HG03045 (cell line): ENCODE measurements around the gene TRIM3.

Source experiments
- ATAC-seq: cut with Tn5 transposase; IDR thresholded peaks from one replicate; pipeline ENCODE4 v1.9.1; 2021; ENCODE audit warnings: mild to moderate bottlenecking, moderate library complexity; ENCODE audit not compliant: unreplicated experiment

Gene TRIM3

DNA sequence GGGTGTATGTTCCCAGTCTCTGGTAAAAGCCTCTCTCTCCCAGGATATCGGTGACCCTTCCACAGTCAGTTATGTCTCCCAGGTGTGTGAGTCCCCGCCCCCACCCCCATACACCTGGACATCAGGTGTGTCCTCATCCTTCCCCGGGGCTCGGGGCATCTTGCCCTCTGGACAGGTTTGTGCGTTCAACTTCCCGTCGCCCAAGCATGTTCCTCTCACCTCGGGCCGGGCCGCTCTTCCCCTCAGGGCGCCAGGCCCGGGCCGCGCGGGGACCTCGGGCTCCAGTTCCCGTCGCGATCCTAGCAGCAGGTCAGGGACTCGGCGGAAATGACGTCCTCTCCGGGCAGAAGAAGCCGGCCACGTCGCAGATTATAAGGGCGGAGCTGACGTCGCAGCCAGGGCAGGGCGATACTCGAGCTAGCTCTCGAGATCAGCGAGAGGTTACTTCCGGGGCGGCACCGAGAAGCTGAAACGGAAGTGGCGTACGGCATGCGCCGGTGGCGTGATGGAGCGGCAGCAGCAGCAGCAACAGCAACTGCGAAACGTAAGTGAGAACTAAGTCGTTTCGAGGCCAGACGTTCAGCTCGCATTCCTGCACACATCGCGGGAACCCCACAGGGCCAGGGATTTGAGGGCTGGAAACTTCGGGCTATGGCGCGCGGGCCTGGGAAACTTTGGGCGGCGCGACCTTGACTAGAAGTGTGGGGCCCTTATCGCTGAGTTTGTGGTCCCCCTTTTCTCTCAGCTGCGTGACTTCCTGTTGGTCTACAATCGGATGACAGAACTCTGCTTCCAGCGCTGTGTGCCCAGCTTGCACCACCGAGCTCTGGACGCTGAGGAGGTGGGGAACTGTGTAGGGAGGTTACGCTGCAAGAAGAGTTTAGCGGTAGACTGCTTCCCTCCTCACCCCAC is 7.5 kb upstream of the TRIM3 start, which contains the start of the genes ARFIP2 and TIMM10B:
ARFIP2 (minus strand) TSS at position 320 of the 912 bp plus-strand sequence. CDS start 910 bp downstream, outside the sequence.
TIMM10B (plus strand) TSS at position 490 of the 912 bp plus-strand sequence; CDS start at position 506, 16 bp downstream.
- ATAC-seq, result peak; percentile 98

DNA sequence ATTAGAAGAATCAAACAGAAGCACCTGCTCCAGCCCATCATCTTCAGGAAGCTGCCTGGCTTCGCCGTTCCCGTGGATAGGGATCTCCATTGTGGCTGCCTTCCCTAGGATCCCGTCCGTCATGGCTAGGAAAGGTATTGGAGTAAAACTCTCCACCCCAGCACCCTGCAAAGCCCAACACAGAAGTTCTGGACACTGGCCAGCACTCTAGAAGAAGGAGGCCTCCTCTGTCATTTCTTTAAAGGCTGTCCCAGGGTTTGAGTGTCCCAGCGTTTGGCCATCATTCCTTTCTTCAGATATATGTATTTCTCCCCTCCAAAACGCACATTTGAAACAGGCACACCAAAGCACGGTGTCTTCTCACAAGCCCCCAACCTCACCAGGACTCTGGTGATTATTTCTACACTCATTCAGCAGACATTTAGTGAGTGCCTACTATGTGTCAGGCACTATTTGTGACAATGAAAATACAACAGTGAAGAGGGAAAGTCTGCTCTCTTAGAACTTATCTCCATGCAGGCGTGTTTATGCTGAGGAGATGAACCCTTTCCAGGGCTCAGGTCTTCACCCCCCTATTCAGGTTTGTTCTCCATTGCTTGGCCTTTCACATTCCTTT is 6.7 kb upstream of the TRIM3 start:
- no peak for ATAC-seq

DNA sequence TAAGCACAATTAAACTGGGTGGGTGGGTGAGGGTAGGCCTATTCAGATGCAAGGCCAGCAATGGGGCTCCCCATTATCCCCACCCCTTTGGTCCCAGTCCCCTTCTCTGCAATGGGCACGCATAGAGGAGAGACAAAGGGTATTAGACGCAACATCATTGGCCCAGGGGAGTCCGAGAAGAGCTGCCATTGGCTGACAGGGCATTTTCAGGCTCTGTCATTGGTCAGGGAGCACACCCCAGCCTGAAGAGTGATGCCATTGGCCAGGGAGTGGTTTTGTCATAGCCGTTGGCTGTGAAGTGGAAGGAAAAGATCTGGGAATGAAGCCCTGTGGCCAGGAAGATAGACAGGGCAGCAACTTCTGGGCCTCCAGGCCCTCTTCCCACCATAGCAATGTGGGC is 2.8 kb upstream of the TRIM3 start:
- no peak for ATAC-seq

DNA sequence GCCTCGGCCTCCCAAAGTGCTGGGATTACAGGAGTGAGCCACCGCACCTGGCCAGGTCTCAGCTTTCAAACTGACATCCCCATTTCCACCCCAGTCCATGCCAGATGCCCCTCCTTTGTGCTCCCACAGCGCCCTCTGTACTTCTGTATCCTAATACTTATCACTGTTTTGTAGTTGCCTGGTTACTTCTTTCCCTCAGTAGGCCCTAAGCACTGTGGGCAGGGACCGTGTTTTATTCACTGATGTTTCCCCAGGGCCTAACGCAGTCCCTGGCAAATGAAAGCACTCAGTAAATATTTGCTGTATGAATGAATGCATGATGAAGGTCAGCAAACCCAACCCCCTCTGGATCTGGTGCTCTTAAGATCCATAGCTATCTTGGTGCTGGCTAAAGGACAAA is 2.2 kb upstream of the TRIM3 start:
- ATAC-seq, result no peak

DNA sequence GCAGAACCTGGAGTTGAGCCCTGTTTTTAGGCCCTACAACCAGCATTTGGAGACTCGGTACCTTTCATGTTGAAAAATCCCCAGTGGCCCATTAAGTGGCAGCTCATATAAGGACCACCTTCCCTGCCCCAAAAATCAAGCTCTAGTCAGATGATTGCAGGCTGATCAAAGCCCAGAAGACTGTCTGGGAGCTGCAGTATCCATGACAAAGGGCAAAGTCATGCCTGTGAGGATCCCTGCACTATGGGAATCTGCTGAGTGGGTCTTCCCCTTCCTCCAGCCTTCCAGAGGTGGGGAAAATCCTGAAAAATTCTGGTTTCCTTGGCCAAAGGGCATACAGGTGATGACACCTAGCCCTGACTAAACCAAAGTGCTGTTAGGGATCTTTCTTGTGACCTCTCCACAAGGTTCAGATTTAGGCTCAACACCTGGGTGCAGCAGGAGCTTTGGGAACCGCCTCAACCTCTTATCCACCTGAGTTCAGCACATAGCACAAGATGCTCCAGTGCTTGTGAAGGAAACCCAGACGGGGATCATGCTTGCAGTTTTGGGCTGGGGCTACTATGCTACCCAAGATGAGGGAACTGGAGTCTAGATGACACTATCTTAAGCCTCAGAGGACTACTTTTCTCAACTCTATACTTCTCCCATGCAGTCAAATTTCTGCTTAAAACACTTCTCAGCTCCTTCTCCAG is 1.2 kb upstream of the TRIM3 start:
- ATAC-seq, result no peak

DNA sequence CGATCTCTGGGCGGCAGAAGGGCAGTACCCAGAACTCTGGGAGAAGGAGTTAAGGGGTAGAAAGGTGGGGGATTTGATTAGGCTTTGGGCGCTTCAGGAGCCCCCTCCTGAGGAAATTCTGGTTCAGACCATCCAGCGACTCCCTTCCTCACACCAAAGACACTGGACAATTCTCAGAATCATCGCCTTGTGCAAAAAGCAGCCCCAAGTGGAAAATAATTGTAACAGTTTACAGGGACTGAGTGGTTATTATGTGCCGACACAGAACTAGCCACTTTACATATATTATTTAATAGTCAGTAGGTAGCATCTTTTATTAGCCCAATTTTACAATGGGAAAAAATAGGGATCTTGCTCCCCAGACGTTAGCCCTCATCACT is 662 bp upstream of the TRIM3 start:
- no peak for ATAC-seq

DNA sequence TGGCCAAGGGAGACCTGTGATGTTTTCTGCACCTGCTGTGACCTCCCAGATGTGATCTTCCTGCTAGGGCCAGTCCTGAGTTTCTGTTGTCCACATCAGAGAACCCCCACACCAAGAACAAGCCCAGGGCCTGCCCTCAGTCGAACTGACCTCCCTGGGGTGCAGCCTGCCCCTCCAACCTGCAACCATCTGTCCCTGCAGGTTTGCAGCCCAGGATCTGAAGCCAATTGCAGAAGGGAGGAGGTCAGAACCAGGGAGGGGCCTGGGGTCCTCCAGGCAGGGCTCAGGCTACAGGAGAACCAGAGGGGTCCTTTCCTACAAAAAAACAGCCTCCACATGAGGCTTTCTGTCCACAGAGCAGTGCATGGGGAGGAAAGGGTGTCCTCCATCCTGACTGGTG is 807 bp downstream of the TRIM3 start:
- ATAC-seq, result no peak

DNA sequence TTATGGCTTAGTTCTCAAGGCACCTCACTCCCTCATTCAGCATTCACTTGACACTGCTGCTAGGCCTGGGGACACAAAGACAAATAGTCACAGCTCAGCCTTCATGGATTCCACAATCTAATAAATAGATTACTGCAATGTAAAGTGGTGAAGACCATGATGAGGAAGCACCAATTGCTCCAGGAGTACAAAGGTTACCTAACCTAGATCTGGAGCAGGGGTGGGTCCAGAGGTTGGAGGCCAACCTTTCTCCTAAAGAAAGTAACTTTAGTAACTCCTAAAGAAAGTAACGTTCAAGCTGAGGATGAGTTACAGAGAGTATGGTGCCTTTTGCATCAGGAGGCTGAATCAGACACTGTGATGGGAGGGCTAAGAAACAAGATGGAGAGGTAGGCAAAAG is 4.1 kb downstream of the TRIM3 start:
- no peak for ATAC-seq

DNA sequence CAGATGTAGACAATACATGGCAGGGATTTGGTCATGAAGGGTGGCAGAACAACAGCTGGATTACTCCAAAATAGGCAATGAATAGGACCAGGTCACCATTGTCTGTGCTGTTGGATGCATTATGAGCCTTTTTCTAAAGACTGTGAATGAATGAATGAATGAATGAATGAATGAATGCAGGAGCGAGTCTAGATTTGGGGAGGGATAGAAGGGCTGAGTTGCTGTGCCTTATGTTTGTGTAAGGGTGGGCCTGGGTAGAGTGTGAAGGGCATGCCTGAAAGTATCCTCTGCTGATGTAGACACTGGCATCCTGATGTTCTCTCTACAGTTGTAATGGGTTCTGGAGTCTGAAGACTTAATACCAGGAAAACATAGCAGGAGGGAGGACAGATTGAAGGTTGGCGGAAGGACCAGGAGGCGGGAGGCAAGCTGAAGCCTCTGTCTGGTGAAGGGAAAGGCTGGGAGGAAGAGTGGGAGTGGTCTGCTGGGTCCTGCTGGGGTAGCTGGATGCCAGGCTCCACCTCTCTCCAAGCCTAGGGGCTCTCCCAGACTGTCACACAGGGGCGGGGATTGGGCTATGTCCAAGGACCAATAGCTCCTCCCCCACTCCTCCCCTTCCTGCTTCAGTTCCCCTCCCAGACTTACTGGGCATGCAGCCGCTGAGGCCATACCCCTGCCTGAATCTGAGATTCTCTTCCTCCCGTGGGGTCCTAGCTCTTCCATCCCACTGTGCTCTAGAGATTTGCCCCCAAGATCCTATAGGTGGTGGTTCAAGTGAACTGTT is 4.8 kb downstream of the TRIM3 start:
- ATAC-seq, result no peak

DNA sequence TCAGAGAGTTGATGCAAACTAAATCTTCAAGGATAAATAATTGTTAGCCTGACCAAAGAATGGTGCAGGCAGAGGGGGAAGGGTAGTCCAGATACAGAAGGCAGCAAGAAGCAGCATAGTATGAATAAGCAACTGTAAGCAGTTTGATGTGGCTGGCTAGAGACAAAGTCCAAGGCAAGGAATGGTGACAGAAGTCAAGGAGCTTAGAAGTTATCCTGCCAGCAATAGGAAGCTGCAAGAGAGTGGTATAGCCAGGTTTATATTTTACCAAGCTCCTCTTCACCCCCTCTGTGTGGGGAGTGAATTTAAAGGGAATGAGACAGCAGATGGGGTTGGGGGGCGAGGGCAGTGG is 14.7 kb downstream of the TRIM3 start:
- ATAC-seq, result no peak

DNA sequence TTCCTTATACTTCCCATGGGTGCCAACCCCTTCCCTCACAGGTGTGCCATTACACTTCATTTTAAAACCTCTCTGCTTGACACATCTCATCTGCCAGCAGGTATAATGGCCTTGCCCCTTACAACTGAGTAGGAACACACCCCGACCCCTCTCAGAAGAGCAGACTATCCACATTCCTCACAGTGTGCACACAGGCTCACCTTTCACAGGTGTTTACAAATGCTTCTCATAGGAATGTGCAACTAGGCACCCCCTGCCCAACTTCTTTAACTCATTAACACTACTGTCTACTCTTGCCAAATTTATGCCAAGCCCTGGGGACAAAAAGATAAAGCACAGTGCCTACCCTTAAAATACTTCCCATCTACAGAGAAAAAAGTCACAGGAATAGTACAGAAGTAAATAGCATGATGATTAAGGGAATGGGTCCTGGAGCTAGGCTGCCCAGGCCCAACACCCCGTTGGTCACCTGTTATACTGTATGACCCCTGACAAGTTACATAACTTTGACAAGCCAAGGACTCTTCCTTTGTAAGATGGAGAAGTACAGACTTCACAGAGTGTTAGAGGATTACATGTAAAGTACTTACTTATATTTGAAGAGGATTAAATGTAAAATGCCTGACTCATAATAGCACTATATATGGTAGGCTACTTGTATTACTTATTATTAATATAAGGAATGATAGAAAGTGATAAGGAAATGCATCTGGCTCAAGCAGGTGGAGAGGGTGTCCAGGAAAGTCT is 15.2 kb downstream of the TRIM3 start:
- ATAC-seq, result no peak

DNA sequence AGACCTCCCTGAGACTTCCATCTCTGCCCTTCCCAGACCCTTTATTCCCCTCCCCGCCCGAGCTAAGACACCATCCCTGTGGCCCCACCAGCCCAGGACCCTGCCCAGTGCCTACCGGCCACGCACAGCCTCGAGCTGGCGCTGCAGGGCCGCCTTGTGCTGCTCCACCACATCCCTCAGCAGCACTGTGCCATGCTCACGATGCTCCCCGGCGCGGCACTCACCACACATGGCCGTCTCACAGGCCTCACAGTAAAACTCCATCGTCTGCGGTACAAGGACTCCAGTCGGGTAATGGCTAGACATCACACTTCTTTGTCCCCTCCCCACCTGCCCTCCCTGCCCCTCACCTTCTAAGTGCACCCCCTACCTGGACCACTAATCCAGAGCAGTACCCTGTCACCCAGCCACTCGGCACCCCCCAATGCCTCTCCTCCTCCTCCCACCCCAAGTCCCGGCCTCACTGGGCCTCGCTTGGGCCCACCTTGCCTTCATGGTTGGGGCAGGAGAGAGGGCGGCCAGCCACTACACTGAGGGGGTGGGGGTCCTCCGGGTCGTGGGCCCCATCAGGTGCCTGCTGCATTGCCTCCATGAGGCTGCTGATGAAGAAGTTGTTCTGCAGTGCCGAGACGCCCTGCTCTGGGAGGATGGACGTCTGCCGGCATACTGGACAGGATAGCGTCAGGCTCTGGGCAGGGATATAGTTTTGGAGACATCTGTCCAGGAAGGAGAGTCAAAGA is 16.0 kb downstream of the TRIM3 start:
- ATAC-seq, result no peak

DNA sequence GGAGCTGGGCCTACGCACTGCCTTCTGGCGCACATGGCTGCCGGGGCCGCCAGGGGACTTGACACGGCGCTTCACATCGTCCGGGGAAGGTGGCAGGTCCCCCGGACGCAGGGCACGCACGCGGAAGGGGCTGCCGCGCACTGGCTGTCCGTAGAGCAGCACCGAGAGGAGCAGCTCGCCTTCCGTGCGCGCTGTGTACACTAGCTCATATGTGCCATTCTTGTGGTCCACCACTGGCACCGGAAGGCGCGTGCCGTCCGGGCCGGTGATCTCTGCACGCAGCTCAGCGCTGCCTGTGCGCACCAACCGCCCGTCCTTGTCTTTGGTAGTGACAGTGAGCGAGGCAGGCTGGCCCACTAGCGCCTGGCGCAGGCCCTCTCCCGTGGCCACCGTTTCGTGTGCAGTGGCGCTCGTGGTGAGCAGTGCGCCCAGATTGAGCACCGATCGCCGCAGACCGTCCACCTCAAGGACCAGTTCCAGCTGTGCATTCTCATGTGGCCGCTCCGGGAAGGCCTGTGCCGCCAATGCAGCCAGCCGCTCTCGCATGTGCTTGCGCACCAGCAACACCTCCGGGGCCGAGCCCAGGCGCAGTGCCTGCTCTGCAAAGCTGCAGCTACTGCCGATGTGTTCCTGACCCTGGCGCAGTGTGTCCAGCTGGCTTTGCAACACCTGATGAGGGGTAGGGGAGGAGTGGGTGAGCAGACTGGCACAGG is 17.2 kb downstream of the TRIM3 start:
- ATAC-seq, result no peak

DNA sequence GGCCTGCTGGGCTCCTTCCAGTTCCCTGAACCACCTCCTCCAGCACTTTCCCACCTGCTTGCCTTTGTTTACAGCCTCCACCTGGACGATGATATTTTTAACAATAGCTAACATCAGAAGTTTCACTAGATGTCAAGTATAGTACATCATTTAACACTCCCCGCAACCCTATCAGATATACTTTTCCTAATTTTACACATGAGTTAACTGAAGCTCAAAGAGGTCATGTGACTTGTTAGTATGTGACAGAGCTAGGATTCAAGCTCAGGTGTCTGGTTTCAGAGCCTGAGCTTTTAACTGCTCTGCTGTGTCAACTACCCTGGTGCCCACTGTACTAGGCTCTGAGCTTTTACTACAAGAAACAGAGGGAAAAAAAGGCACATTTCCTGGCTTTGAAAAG is 18.7 kb downstream of the TRIM3 start:
- ATAC-seq, result no peak

DNA sequence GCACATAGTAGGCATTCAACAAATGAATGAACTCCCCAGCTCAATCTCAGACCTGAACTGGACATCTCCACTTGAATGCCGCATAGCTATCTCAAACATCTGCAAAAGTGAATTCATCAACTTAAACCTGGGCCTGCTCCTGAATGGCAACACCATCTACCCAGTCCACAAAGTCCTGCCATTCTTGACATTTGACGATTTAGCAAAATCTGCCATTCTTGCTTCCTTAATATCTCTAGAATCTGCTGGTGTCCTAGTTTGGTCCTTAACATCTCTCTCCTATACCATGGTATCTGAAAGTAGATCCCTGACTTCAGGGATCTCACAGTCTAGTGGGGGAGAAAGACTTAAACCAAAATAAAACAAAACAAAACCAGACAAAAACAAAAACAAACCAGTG is 20.6 kb downstream of the TRIM3 start:
- no peak for ATAC-seq

DNA sequence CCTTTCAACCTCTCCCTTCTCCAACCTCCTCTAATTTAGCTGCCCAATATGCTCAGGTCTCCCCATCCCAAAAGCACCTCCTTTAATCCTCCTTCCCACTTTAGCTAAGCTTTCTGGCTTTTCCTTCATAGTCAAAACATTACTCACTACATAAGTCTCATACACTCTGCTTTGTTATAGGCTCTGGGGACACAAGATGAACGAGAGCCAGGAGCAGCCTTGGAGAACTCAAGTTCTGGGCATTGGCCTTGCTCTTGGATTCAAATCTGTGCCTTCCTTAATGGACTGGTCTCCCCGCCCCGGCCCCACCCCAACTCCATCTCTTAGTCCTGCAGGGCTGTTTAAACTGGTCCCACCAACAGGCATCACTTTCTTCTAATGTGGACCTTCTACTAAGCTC is 21.5 kb downstream of the TRIM3 start:
- no peak for ATAC-seq

DNA sequence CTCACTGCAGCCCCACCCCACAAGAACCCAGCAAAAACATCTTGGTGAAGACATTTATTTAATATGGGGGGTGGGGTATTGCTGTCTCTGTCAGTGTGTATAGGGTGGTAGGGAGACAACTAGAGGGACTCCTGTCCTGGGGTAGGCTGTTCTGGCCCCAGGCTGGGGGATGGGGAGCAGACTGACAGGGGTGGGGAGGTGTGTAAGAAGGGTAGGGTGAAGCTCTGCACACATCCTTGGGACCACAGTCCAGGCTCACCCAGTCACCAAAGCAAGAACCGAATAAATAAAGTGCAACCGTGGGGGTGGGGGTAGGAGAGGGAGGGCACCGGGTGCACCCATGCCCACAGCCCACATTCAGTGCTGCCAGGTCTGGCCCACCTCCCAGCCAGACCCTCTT is 25.2 kb downstream of the TRIM3 start:
- no peak for ATAC-seq

DNA sequence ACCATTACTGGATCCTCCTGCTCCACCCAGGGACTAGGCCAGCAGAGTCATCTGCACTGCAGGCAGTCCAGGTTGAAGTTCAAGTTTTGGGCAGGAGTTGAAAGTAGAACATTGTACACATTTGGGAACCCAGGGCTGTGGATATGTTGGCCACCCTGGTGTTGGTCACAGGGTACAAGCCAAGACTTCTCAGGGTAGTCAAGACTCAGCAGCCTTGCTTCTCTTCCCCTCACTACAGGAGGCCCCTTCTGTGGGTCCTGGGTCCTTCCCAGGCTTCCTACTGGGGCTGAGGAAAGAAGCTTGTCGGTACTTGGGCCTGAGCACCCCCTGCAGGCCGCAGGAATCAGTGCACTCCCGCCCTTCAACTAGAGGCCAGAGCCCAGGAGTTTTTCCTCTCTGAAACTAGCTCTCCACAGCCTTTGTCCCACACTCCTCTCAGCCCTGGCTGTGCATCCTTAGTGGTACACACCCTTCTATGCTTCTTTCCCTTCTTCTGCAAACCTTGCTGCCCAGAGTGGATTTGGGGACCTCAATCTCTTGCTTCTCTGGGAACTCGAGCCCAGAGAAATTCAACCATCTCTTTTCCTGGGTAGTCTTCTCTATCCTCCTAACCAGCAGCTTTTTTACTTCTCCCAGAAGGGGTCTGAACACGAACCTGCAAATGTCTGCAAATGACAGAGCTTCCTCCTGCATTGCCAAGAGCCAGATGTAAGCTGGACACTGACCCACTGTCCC is 30.3 kb downstream of the TRIM3 start:
- ATAC-seq, result peak; percentile 86
